ENCODE results near the gene SERGEF.

DNA sequence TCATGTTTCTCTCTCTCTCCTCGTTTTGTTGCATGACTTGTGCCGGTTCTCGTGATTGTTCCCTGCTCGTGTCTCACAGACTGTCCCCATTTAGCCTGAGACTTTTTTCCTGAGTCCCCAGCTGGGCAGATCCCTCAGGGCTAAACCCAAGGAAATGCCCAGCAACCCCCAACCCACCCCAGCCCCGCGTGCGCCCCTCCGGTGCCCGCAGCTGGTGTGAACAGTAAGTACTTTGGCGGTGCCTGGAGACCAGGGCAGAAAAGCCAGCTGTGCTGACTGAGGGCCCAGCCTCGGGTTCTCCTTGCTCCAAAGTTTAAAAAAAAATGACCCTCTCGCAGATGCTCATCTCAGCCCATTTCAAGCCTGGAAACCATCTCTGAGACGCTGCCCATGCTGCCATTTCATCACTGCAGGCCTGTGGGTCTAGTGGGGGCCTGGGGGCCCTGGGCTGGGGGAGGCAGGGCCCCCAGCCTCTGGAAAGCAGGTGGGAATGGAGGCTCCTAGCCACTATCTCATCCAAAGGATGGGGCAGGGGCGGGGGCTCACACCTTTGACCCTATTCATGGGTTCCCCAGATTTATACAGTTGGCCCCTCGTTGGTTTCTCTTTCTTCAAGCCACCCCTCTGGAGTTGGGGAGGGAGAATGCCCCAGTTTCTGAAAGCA, 236.5 kb downstream of the SERGEF start:
- TF ChIP-seq, protein P1, sequence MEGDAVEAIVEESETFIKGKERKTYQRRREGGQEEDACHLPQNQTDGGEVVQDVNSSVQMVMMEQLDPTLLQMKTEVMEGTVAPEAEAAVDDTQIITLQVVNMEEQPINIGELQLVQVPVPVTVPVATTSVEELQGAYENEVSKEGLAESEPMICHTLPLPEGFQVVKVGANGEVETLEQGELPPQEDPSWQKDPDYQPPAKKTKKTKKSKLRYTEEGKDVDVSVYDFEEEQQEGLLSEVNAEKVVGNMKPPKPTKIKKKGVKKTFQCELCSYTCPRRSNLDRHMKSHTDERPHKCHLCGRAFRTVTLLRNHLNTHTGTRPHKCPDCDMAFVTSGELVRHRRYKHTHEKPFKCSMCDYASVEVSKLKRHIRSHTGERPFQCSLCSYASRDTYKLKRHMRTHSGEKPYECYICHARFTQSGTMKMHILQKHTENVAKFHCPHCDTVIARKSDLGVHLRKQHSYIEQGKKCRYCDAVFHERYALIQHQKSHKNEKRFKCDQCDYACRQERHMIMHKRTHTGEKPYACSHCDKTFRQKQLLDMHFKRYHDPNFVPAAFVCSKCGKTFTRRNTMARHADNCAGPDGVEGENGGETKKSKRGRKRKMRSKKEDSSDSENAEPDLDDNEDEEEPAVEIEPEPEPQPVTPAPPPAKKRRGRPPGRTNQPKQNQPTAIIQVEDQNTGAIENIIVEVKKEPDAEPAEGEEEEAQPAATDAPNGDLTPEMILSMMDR (IDR thresholded peaks at IDR 0.05; ENCODE audit: low read depth, low read length, missing input control): no peak
- TF ChIP-seq, protein P2, sequence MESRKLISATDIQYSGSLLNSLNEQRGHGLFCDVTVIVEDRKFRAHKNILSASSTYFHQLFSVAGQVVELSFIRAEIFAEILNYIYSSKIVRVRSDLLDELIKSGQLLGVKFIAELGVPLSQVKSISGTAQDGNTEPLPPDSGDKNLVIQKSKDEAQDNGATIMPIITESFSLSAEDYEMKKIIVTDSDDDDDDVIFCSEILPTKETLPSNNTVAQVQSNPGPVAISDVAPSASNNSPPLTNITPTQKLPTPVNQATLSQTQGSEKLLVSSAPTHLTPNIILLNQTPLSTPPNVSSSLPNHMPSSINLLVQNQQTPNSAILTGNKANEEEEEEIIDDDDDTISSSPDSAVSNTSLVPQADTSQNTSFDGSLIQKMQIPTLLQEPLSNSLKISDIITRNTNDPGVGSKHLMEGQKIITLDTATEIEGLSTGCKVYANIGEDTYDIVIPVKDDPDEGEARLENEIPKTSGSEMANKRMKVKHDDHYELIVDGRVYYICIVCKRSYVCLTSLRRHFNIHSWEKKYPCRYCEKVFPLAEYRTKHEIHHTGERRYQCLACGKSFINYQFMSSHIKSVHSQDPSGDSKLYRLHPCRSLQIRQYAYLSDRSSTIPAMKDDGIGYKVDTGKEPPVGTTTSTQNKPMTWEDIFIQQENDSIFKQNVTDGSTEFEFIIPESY (IDR thresholded peaks at IDR 0.05): no peak
- TF ChIP-seq RXRA (IDR thresholded peaks at IDR 0.05): no peak
- TF ChIP-seq FOXA1 (IDR thresholded peaks at IDR 0.05): no peak
- no peak for TF ChIP-seq GABPA (IDR thresholded peaks at IDR 0.05 in 1 of 2, conservative IDR thresholded peaks at IDR 0.05 in 1 of 2)
- TF ChIP-seq TAF1 (conservative IDR thresholded peaks at IDR 0.05): no peak
- TF ChIP-seq SP1 (IDR thresholded peaks at IDR 0.05): no peak
- no peak for TF ChIP-seq YY1 (IDR thresholded peaks at IDR 0.05)
- TF ChIP-seq, protein P3, sequence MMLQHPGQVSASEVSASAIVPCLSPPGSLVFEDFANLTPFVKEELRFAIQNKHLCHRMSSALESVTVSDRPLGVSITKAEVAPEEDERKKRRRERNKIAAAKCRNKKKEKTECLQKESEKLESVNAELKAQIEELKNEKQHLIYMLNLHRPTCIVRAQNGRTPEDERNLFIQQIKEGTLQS (IDR thresholded peaks at IDR 0.05): no peak
- no peak for TF ChIP-seq HNF4A (conservative IDR thresholded peaks at IDR 0.05)
- TF ChIP-seq, protein P4, sequence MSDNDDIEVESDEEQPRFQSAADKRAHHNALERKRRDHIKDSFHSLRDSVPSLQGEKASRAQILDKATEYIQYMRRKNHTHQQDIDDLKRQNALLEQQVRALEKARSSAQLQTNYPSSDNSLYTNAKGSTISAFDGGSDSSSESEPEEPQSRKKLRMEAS (IDR thresholded peaks at IDR 0.05): no peak
